Upper lobe of right lung (tissue), 1 donor: ENCODE results near the gene PARP1. TPM values are rescaled to one million over a fixed set of nuclear protein-coding genes. Genes with fewer than 3 reads are reported as not detected.

Source experiments
- ATAC-seq: fragments of 200-7000 bp; cut with Tn5 transposase; one replicate; pipeline ENCODE4 v1.9.1; 2020; ENCODE audit warnings: mild to moderate bottlenecking, moderate library complexity
- DNase-seq: peaks from one replicate; pipeline ENCODE4 v3.0.0-alpha.2; 2020
- H3K27ac ChIP-seq: fragments of 200-600 bp; one replicate; pipeline ENCODE4 v1.8.0; 2022
- H3K27me3 ChIP-seq: fragments of 200-600 bp; one replicate; pipeline ENCODE4 v1.8.0; 2022; ENCODE audit warnings: mild to moderate bottlenecking
- H3K36me3 ChIP-seq: fragments of 200-600 bp; one replicate; pipeline ENCODE4 v1.8.0; 2022
- H3K4me1 ChIP-seq: fragments of 200-600 bp; one replicate; pipeline ENCODE4 v1.8.0; 2022
- H3K4me3 ChIP-seq: fragments of 200-600 bp; one replicate; pipeline ENCODE4 v1.8.0; 2022; ENCODE audit warnings: mild to moderate bottlenecking
- H3K9me3 ChIP-seq: fragments of 200-600 bp; one replicate; pipeline ENCODE4 v1.8.0; 2022
- CTCF ChIP-seq: fragments of 200-600 bp; IDR thresholded peaks from one replicate; pipeline ENCODE4 v1.8.0; 2022; ENCODE audit warnings: antibody characterized with exemption
- intact Hi-C: fragments of 100-400 bp; cut with DNase I; formaldehyde crosslinking; loops from one replicate; pipeline ENCODE4 v1.11.0; 2022
- total RNA-seq: library from RNA; stranded (reverse); fragmentation: NEBNext Ultra II Directional; extraction: Animal tissue kit (Norgen Biotek cat#: 25700); gene quantifications from one replicate; pipeline ENCODE4 v1.2.1, GENCODE V29; 2021
- donor health status: DM: no; HTN: yes; CAD: no; lungs with severe emphysema.

PARP1 gene
- total RNA-seq, 1 donor from 2014 or later, result 64.6 TPM

DNA sequence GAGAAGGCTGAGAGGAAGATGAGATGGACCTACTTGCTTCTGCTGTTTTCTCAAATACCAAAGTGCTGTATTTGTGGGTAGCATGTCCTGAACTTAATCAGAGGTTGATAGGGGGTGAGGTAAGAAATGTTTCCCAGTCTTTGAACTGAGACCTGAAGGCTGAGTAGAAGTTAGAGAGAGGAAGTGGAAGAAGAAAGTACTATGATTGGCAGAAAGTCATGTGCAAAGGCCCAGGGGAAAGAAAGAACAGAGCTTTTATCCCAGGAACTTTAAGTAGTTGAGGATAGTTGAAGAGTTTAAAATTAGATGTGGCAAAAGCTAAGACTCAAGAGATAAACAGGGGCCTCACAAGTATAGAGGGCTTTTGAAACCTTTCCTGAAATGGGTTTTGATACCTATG lies 83.4 kb downstream of the PARP1 start:
- Histone ChIP-seq H3K27me3 (peaks cover 10% of the 10 kb centered on the region), H3K9me3 (no peaks in the 10 kb centered on the region), H3K4me3 (no peak overlapping the region), H3K36me3 (no peaks in the 10 kb centered on the region), H3K4me1 (no peaks in the 10 kb centered on the region), H3K27ac (no peak overlapping the region)
- no peak for ATAC-seq
- intact Hi-C loops, result no loop called here
- no peak for DNase-seq
- no peak for TF ChIP-seq CTCF

GRCh38 chr1:226322986-226323385 lies 84.9 kb downstream of the PARP1 start:
- TF ChIP-seq CTCF, result no peak
- no peaks in the 10 kb centered on the region for H3K36me3 ChIP-seq
- H3K27me3 ChIP-seq, result peaks cover 10% of the 10 kb centered on the region

GRCh38 chr1:226320930-226321329 lies 87.0 kb downstream of the PARP1 start:
- Histone ChIP-seq H3K9me3 (no peaks in the 10 kb centered on the region), H3K27ac (no peak overlapping the region), H3K4me3 (no peak overlapping the region), H3K36me3 (no peaks in the 10 kb centered on the region), H3K27me3 (peaks cover 10% of the 10 kb centered on the region), H3K4me1 (no peaks in the 10 kb centered on the region)
- no peak for ATAC-seq
- DNase-seq, result no peak
- intact Hi-C loops, result no loop called here
- TF ChIP-seq CTCF, result no peak

More at GRCh38 chr1:226322986-226323385, 84.9 kb downstream of the PARP1 start:
- H3K9me3 ChIP-seq, result no peaks in the 10 kb centered on the region
- intact Hi-C loops, result no loop called here
- ATAC-seq (no peak), DNase-seq (no peak)
- no peaks in the 10 kb centered on the region for H3K4me1 ChIP-seq
- H3K4me3 ChIP-seq, result no peak overlapping the region
- no peak overlapping the region for H3K27ac ChIP-seq

GRCh38 chr1:226318471-226318870 lies 89.4 kb downstream of the PARP1 start:
- intact Hi-C loops, result no loop called here
- no peaks in the 10 kb centered on the region for H3K4me1 ChIP-seq
- TF ChIP-seq CTCF, result no peak
- ATAC-seq, result no peak
- no peak overlapping the region for H3K27ac ChIP-seq
- no peaks in the 10 kb centered on the region for H3K9me3 ChIP-seq
- peaks cover 10% of the 10 kb centered on the region for H3K27me3 ChIP-seq
- H3K36me3 ChIP-seq, result no peaks in the 10 kb centered on the region
- DNase-seq, result no peak
- no peak overlapping the region for H3K4me3 ChIP-seq

DNA sequence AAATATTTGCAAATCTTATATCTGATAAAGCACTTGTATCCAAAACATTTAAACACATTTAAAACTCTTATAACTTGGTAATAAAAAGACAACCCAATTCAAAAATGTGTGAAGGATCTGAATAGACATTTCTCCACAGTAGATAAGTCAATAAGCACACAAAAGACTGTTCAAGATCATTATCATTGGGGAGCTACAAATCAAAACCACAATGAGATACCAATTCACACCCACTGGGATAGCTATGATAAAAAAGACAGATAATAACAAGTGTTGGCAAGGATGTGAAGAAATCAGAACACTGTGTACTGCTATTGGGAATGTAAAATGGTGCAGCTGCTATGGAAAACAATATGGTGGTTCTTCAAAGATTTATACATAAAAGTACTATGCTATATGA lies 93.8 kb downstream of the PARP1 start:
- Histone ChIP-seq H3K9me3 (no peaks in the 10 kb centered on the region), H3K27me3 (no peaks in the 10 kb centered on the region), H3K4me1 (no peaks in the 10 kb centered on the region), H3K27ac (no peak overlapping the region), H3K36me3 (no peaks in the 10 kb centered on the region), H3K4me3 (no peak overlapping the region)
- intact Hi-C loops, result no loop called here
- ATAC-seq (no peak), DNase-seq (no peak)
- no peak for TF ChIP-seq CTCF

DNA sequence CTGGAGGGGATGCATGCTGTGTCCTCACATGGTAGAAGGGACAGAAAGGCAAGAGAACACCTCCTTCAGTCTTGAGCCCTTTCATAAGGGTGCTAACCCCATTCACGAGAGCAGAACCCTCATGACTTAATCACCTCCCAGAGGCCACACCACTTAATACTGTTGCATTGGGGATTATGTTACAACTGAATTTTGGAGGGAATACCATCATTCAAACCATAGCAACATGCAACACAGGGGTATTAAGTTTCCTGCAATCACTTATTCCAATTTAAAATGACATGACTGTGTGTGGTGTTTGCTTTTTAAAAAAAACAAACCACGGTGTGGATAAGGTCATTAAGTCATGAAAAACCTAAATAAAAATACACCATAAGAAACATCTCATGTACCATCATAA lies 95.8 kb downstream of the PARP1 start:
- ATAC-seq (no peak), DNase-seq (no peak)
- peaks cover 6% of the 10 kb centered on the region for H3K4me1 ChIP-seq
- intact Hi-C loops, result no loop called here
- no peak overlapping the region for H3K27ac ChIP-seq
- no peaks in the 10 kb centered on the region for H3K9me3 ChIP-seq
- TF ChIP-seq CTCF, result no peak
- no peaks in the 10 kb centered on the region for H3K36me3 ChIP-seq
- no peaks in the 10 kb centered on the region for H3K27me3 ChIP-seq
- H3K4me3 ChIP-seq, result no peak overlapping the region
